Brain microvascular endothelial cell (primary cell): Measurements from ENCODE around the gene MBOAT2.

ENCODE experiments used
- DNase-seq: peaks from one replicate; pipeline ENCODE4 v3.0.0-alpha.2; 2020
- H3K27ac ChIP-seq: fragments of 250-450 bp; sonication (Bioruptor Pico); 2 replicates; pipeline ENCODE4 v1.5.1; 2020; ENCODE audit warnings: mild to moderate bottlenecking, moderate library complexity
- H3K27me3 ChIP-seq: fragments of 250-450 bp; sonication (Bioruptor Pico); replicated peaks from 2 replicates; pipeline ENCODE4 v1.5.1; 2020; ENCODE audit warnings: mild to moderate bottlenecking
- H3K36me3 ChIP-seq: fragments of 250-450 bp; sonication (Bioruptor Pico); replicated peaks from 2 replicates; pipeline ENCODE4 v1.5.1; 2020; ENCODE audit warnings: mild to moderate bottlenecking
- H3K4me3 ChIP-seq: 2 replicates; pipeline ENCODE4 v1.5.1; 2011; ENCODE audit warnings: low read depth, mild to moderate bottlenecking, control low read depth, low read length, moderate library complexity
- CTCF ChIP-seq: IDR thresholded peaks from 2 replicates; pipeline ENCODE4 v1.5.1; 2011; ENCODE audit warnings: low read depth, mild to moderate bottlenecking, moderate library complexity, low read length, control low read depth, inconsistent platforms; ENCODE audit errors: missing control alignments
- in situ Hi-C: cut with HindIII; loops from 2 replicates; pipeline ENCODE4 v1.10.0; 2017; ENCODE audit warnings: low sequenced_read_pairs, low pct_ligation_motif_present

Gene MBOAT2

GRCh38 chr2:8986327-8986976 lies 17.0 kb downstream of the MBOAT2 start:
- Histone ChIP-seq H3K36me3 (no peaks in the 10 kb centered on the region), H3K27ac (peak overlapping the region; percentile 58), H3K27me3 (no peaks in the 10 kb centered on the region), H3K4me3 (no peak overlapping the region)
- DNase-seq, result no peak
- peak; percentile 54 for TF ChIP-seq CTCF
- in situ Hi-C loops, result no loop called here

- TF ChIP-seq CTCF, result no peak
- H3K27ac ChIP-seq, result peak overlapping the region; percentile 58
- in situ Hi-C loops, result no loop called here
- no peaks in the 10 kb centered on the region for H3K27me3 ChIP-seq
- H3K36me3 ChIP-seq, result no peaks in the 10 kb centered on the region
- DNase-seq, result no peak
- no peak overlapping the region for H3K4me3 ChIP-seq
Measured at GRCh38 chr2:8985561-8986326, 17.7 kb downstream of the MBOAT2 start.

- Histone ChIP-seq H3K4me3 (no peak overlapping the region), H3K27me3 (no peaks in the 10 kb centered on the region), H3K27ac (peak overlapping the region; percentile 63), H3K36me3 (no peaks in the 10 kb centered on the region)
- in situ Hi-C loops, result no loop called here
- no peak for DNase-seq
- TF ChIP-seq CTCF, result no peak
Measured at GRCh38 chr2:8984855-8985254, 18.6 kb downstream of the MBOAT2 start.

GRCh38 chr2:8984157-8984556 lies 19.3 kb downstream of the MBOAT2 start:
- H3K36me3 ChIP-seq, result no peaks in the 10 kb centered on the region
- no peak overlapping the region for H3K4me3 ChIP-seq
- peak overlapping the region; percentile 63 for H3K27ac ChIP-seq
- H3K27me3 ChIP-seq, result no peaks in the 10 kb centered on the region
- DNase-seq, result no peak
- no peak for TF ChIP-seq CTCF
- in situ Hi-C loops, result no loop called here

- no peaks in the 10 kb centered on the region for H3K36me3 ChIP-seq
- TF ChIP-seq CTCF, result no peak
- in situ Hi-C loops, result no loop called here
- peak overlapping the region; percentile 63 for H3K27ac ChIP-seq
- no peak overlapping the region for H3K4me3 ChIP-seq
- DNase-seq, result no peak
- H3K27me3 ChIP-seq, result no peaks in the 10 kb centered on the region
Measured at GRCh38 chr2:8983571-8983970, 19.9 kb downstream of the MBOAT2 start.

GRCh38 chr2:8981876-8982275 lies 21.6 kb downstream of the MBOAT2 start:
- no peaks in the 10 kb centered on the region for H3K27me3 ChIP-seq
- in situ Hi-C loops, result no loop called here

More at GRCh38 chr2:8981876-8982275, 21.6 kb downstream of the MBOAT2 start:
- Histone ChIP-seq H3K4me3 (no peak overlapping the region), H3K27ac (no peak overlapping the region), H3K36me3 (no peaks in the 10 kb centered on the region)
- TF ChIP-seq CTCF, result no peak
- no peak for DNase-seq
